ENCODE results near the gene SLC15A3.

Gene SLC15A3

GRCh38 chr11:60945295-60945667 lies 6.7 kb downstream of the SLC15A3 start:
- no peak for DNase-seq (ENCODE audit: low read depth)

DNA sequence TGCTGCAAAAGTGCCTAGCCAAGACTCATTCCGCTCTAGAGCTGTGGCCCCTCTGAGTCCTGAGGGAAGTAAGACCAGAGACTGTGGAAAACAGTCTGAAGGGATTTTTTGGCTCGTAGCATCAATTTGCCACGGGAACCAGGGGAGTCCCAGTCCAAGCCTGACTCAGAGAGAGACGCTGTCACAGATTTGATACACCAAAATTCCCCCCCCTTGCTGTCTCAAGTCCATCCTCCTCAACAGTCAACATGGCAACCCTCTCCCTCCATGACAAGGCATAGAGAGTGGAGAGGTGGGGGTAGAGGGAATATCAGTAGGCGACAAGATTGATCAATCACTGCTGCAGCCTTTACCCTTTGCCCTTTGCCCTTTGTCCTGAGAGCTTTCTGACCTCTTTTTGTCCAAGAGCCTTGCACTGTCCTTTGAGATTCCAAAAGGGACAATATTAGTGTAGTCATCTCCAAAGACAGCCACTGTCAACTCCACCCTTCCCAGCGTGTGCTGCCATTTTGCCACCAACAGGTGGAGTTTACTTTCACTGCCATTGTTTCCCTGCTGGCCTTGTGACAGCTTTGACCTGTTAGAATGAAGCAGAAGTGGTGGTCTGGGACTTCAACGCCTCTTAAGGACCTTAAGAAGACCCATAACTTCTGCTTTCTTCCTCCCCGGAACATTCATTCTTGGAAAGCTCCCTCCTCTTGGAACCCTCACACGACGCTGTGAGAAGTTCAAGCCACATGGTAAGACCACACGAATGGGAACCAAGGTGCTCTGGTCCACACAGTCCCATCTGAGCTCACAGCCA lies 7.3 kb downstream of the SLC15A3 start:
- no peak for DNase-seq (ENCODE audit: low read depth)

GRCh38 chr11:60942970-60943565 lies 8.9 kb downstream of the SLC15A3 start:
- no peak for DNase-seq (ENCODE audit: low read depth)

GRCh38 chr11:60942219-60942618 lies 9.8 kb downstream of the SLC15A3 start:
- DNase-seq (ENCODE audit: low read depth), result no peak

GRCh38 chr11:60941371-60942119 lies 10.4 kb downstream of the SLC15A3 start:
- DNase-seq (ENCODE audit: low read depth), result no peak

- DNase-seq (ENCODE audit: low read depth), result no peak
These were observed 12.1 kb downstream of the SLC15A3 start for GRCh38 chr11:60939855-60940254.

DNA sequence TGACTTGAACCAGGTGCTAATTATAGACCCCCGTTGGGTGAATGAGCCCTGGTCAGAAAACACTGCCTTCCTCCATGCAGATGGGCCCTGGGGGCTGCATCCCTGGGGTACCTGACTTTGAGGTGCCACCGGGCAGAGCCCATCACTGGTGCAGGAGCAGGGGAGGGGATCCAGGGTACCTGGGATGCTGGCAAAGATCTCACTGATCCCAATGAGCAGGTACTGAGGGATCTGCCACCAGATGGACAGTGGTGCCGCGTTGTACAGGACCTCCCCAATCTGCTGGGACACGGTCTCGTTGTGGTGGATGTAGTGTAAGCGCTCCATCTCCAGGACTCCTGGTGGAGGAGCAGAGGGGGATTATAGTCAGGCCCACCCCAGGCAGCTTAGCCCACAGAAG lies 12.7 kb downstream of the SLC15A3 start:
- DNase-seq (ENCODE audit: low read depth), result no peak

- DNase-seq (ENCODE audit: low read depth), result no peak
These were observed 13.5 kb downstream of the SLC15A3 start for GRCh38 chr11:60938500-60938899.

GRCh38 chr11:60937811-60938210 lies 14.2 kb downstream of the SLC15A3 start:
- DNase-seq (ENCODE audit: low read depth), result no peak

DNA sequence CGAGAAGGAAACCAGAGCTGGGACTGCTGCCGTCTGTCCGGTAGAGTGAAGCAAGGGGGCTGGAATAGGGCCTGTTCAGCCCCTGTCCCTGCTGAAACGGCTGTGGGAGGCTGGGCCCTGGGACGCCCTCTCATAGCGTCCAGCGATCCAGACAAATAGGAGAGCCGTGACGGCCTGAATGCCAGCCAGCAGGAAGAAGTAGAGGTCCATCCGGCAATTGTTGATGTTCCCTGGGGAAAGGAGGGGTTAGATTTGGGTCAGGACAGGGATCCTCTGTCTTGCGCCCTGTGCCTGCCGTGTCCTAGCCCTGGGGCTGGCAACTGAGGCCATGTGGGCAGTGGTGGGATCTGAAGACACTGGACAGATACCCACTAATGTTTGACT lies 14.8 kb downstream of the SLC15A3 start:
- no peak for DNase-seq (ENCODE audit: low read depth)

DNA sequence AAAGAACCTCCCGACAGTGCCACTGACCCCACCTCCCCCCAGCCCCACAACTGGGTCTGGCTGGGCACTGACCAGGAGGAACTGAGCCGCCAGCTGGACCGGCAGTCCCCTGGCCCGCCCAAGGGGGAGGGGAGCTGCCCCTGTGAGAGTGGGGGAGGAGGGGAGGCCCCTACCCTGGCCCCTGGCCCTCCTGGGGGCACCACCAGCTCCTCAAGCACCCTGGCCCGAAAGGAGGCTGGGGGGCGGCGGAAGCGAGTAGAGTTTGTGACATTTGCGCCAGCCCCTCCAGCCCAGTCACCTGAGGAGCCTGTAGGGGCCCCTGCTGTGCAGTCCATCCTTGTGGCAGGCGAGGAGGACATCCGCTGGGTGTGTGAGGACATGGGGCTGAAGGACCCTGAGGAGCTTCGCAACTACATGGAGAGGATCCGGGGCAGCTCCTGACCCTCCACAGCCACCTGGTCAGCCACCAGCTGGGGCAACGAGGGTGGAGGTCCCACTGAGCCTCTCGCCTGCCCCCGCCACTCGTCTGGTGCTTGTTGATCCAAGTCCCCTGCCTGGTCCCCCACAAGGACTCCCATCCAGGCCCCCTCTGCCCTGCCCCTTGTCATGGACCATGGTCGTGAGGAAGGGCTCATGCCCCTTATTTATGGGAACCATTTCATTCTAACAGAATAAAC lies 15.4 kb downstream of the SLC15A3 start:
- no peak for DNase-seq (ENCODE audit: low read depth)

- no peak for DNase-seq (ENCODE audit: low read depth)
These were observed 16.1 kb downstream of the SLC15A3 start for GRCh38 chr11:60935676-60936442.

GRCh38 chr11:60934790-60935605 lies 17.0 kb downstream of the SLC15A3 start:
- no peak for DNase-seq (ENCODE audit: low read depth)

DNA sequence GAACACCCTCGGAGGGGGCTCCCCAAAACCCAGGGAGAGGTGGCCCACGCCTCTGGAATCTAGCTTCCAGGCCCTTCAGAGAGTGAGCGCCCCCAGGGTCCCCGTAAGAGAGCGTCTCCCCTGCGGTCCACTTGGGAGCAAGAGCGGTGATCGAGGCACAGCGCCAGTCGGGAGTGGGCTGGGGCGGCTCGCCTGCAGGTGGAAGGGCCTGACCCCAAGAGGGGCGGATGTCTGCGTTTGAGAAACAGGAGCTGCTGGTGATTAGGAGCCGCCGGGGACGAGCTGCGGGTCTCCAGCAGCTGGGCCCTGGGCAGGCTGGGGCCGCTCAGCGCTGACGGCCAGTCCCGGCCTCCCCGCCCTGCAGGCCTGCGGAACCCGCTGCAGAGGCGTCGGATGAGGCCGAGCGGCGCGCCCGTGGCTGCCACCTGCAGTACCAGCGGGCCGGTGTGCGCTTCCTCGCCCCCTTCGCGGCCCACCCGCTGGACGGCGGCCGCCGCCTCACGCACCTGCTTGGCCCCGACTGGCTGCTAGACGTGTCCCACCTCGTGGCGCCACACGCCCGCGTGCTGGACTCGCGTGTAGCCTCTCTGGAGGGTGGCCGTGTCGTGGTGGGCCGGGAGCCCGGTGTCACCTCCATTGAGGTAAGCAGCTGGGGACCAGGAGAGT lies 17.7 kb downstream of the SLC15A3 start:
- DNase-seq (ENCODE audit: low read depth), result no peak

GRCh38 chr11:60933416-60934123 lies 18.4 kb downstream of the SLC15A3 start:
- no peak for DNase-seq (ENCODE audit: low read depth)

DNA sequence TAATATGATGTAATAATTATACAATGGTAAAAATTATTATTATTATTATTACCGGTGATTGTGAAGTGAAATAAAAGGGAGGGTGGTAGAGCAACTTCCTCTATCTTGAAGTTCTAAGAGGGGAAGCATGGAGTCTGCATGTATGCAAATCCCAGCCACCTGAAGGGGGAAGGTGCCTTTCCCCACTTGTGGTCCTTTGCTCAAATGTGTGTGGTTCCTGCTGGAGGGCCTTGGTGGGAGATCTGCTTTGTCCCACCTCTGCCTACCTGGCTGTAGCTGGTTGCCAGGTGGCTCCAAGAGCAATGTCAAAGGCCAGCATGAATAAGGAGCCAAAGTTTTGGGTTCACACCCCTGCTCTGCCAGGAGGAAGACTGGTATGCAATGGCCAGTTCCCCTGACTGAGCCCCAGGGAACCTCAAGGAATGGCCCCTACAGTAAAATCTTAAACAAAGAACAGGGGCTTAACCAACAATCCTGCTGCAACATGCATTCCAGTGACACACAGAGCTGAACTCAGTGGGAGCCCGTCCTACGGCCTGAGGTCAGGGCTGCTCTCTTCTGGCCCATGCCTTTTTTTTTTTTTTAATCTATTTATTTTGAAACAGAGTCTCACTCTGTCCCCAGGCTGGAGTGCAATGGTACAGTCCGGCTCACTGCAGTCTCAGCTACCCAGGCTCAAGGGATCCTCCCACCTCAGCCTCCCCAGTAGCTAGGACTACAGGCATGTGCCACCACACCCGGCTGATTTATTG lies 19.2 kb downstream of the SLC15A3 start:
- no peak for DNase-seq (ENCODE audit: low read depth)

DNA sequence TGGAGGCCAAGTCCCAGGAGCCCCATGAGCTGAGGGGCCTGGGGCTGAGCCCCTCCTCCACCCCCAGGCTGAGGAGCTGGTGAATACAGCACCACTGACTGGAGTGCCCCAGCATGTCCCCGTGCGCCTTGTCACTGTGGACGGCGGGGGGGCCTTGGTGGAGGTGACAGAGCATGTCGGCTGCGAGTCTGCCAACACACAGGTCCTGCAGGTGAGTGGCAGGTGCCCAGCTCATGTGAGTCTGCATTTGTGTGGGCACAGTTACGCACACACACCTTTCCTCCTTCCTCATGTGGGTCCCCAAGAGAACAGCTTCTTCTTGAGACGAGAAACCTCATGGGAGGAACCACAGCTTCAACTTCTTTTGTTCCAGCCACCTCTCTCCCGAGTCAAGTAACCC lies 20.1 kb downstream of the SLC15A3 start:
- DNase-seq (ENCODE audit: low read depth), result no peak

DNA sequence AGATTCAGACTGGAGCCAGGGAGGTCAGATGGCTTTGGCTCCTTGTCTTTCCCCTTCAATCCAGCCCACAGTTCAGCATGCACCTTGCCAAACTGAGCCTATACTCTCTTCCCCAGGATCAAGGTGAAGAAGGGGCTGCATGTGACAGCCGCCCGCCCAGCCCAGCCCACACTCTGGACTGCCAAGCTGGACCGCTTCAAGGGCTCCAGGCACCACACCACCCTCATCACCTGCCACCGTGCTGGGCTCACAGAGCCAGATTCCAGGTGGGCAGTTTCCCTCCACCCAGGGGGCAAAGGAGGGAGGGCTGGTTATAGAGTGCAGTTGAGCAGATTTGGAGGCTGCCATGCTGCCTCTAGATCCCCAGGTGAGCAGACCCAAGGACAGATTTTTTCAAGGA lies 21.6 kb downstream of the SLC15A3 start:
- DNase-seq (ENCODE audit: low read depth), result no peak

DNA sequence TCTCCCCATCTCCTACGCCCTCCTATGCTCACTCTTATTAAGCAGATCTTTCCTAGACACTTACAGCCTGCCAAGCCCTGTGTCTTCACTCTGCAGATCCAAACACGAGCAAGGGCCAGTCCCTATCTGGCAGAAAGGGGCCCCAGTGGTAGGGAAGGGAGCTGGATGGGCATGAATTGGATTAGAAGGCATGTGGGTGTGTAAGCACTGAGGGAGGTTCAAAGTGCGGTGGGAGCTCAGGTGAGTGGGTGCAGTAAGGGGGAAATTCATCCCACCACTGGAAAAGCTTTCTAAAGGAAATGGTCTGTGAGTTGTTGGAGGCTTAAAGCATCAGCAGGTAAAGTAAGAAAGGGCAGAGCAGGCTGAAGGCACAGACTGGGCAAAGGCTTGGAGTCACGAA lies 22.2 kb downstream of the SLC15A3 start:
- no peak for DNase-seq (ENCODE audit: low read depth)

All from HS-5 (cell line).